A549 (cell line): Measurements from ENCODE around the gene PPP2R5A. TPM values are rescaled to one million over a fixed set of nuclear protein-coding genes. Genes with fewer than 3 reads are reported as not detected.

Experiments used
- ATAC-seq, 2 experiments: fragments of 200-7000 bp in 1 of 2; fragments of >200 bp in 1 of 2; cut with Nextera tagmentation in 1 of 2; cut with Tn5 transposase in 1 of 2; 3 replicates each; pipeline versions ENCODE4 v1.8.0 to v1.9.1; 2018 to 2020; ENCODE audit warnings: mild to moderate bottlenecking in 1 of 2, moderate library complexity in 1 of 2
- CTCF ChIA-PET: fragments of 300-600 bp; sonication (Branson Sonifier 250); formaldehyde crosslinking; extraction: SDS; loops from one replicate; lab custom pipeline; 2021; ENCODE audit warnings: antibody characterized with exemption, inconsistent platforms; lab: Yijun Ruan, JAX
- POLR2A ChIA-PET: fragments of 350-600 bp; formaldehyde crosslinking; extraction: SDS; loops from one replicate; lab custom pipeline; 2021; ENCODE audit warnings: antibody characterized with exemption, inconsistent platforms; lab: Yijun Ruan, JAX
- DNase-seq, 2 experiments: peaks; one replicate each; pipeline versions ENCODE4 v3.0.0 to v3.0.0-alpha.2; 2011 to 2016; ENCODE audit warnings: low read depth in 1 of 2, low spot score in 1 of 2
- FAIRE-seq: peaks from 2 replicates; lab custom pipeline; 2011; peaks lifted over from hg19 to GRCh38; lab: Jason Lieb, UNC
- H3K27ac ChIP-seq, 2 experiments: fragments of >200 bp; sonication (Bioruptor Twin); formaldehyde crosslinking; 3 replicates each; pipeline ENCODE4 v1.5.1; 2016 to 2017
- H3K4me1 ChIP-seq: fragments of >200 bp; sonication (Bioruptor Twin); formaldehyde crosslinking; 3 replicates; pipeline ENCODE4 v1.6.1; 2016
- H3K4me2 ChIP-seq: fragments of >200 bp; sonication (Bioruptor Twin); formaldehyde crosslinking; 3 replicates; pipeline ENCODE4 v1.6.1; 2016
- H3K4me3 ChIP-seq: fragments of >200 bp; sonication (Bioruptor Twin); formaldehyde crosslinking; 3 replicates; pipeline ENCODE4 v1.5.1; 2016
- H3K9me3 ChIP-seq: fragments of >200 bp; sonication (Bioruptor Twin); formaldehyde crosslinking; 3 replicates; pipeline ENCODE4 v1.6.1; 2016
- BCL3 ChIP-seq: fragments of >200 bp; sonication (Bioruptor Twin); formaldehyde crosslinking; IDR thresholded peaks from 3 replicates; pipeline ENCODE4 v1.6.1; 2016
- CBX2 ChIP-seq: fragments of 200-600 bp; sonication (generic); IDR thresholded peaks from 2 replicates; pipeline ENCODE4 v1.6.1; 2016; ENCODE audit warnings: low read depth, mild to moderate bottlenecking, borderline replicate concordance
- CBX8 ChIP-seq: fragments of 200-600 bp; sonication (generic); IDR thresholded peaks from 2 replicates; pipeline ENCODE4 v1.6.1; 2016
- EHF ChIP-seq: fragments of 250-450 bp; sonication (Bioruptor Pico); IDR thresholded peaks from 2 replicates; pipeline ENCODE4 v1.5.0; 2020; ENCODE audit warnings: mild to moderate bottlenecking
- EP300 ChIP-seq, 2 experiments: fragments of >200 bp; sonication (Bioruptor Twin); formaldehyde crosslinking; IDR thresholded peaks; 2 replicates in 1 of 2; 3 replicates in 1 of 2; pipeline ENCODE4 v1.6.1; 2016 to 2017
- ESRRA ChIP-seq: fragments of 150-350 bp; IDR thresholded peaks from 2 replicates; pipeline ENCODE4 v1.6.1; 2014; ENCODE audit warnings: mild to moderate bottlenecking, low read length, borderline replicate concordance
- FOXS1 ChIP-seq: fragments of 250-450 bp; sonication (Bioruptor Pico); IDR thresholded peaks from 2 replicates; pipeline ENCODE4 v1.5.0; 2020; ENCODE audit warnings: mild to moderate bottlenecking, moderate library complexity
- GATA3 ChIP-seq: IDR thresholded peaks from 2 replicates; pipeline ENCODE4 v1.6.1; 2012; ENCODE audit warnings: borderline replicate concordance
- HEYL ChIP-seq: fragments of 250-450 bp; sonication (Bioruptor Pico); IDR thresholded peaks from 2 replicates; pipeline ENCODE4 v1.8.0; 2021; ENCODE audit warnings: mild to moderate bottlenecking, moderate library complexity
- HMGXB4 ChIP-seq: fragments of 250-450 bp; sonication (Bioruptor Pico); IDR thresholded peaks from 2 replicates; pipeline ENCODE4 v1.5.0; 2021; ENCODE audit warnings: mild to moderate bottlenecking, moderate library complexity, borderline replicate concordance
- HOXA7 ChIP-seq: fragments of 250-450 bp; sonication (Bioruptor Pico); IDR thresholded peaks from 2 replicates; pipeline ENCODE4 v1.5.0; 2020; ENCODE audit warnings: mild to moderate bottlenecking, moderate library complexity
- HOXB13 ChIP-seq: fragments of 250-450 bp; sonication (Bioruptor Pico); IDR thresholded peaks from 2 replicates; pipeline ENCODE4 v1.5.0; 2020; ENCODE audit warnings: low read depth, mild to moderate bottlenecking, moderate library complexity
- HOXB5 ChIP-seq: fragments of 250-450 bp; sonication (Bioruptor Pico); IDR thresholded peaks from 2 replicates; pipeline ENCODE4 v1.5.0; 2020; ENCODE audit warnings: mild to moderate bottlenecking, moderate library complexity
- JUNB ChIP-seq: fragments of >200 bp; sonication (Bioruptor Twin); formaldehyde crosslinking; IDR thresholded peaks from 2 replicates; pipeline ENCODE4 v1.6.1; 2016
- KDM1A ChIP-seq: fragments of 200-600 bp; sonication (generic); IDR thresholded peaks from 2 replicates; pipeline ENCODE4 v1.6.1; 2016; ENCODE audit warnings: low read depth, mild to moderate bottlenecking
- MAZ ChIP-seq: fragments of 150-350 bp; IDR thresholded peaks from 2 replicates; pipeline ENCODE4 v1.6.1; 2014; ENCODE audit warnings: antibody characterized with exemption, low read depth, low read length, borderline replicate concordance
- MYC ChIP-seq: IDR thresholded peaks from 2 replicates; pipeline ENCODE4 v1.6.1; 2012; ENCODE audit warnings: mild to moderate bottlenecking, inconsistent platforms, low read length, improper control_type of control experiment, borderline replicate concordance
- NFE2L2 ChIP-seq: fragments of 150-350 bp; conservative IDR thresholded peaks from 2 replicates; pipeline ENCODE4 v1.6.1; 2014; ENCODE audit warnings: low read length
- NPAS2 ChIP-seq: fragments of 250-450 bp; sonication (Bioruptor Pico); IDR thresholded peaks from 2 replicates; pipeline ENCODE4 v1.8.0; 2022; ENCODE audit warnings: mild to moderate bottlenecking, moderate library complexity, borderline replicate concordance
- RCOR1 ChIP-seq: fragments of 150-350 bp; IDR thresholded peaks from 2 replicates; pipeline ENCODE4 v1.6.1; 2014; ENCODE audit warnings: antibody characterized with exemption, low read length, low read depth
- SREBF2 ChIP-seq: fragments of 450-650 bp; IDR thresholded peaks from 2 replicates; pipeline ENCODE4 v1.6.1; 2014; ENCODE audit warnings: mild to moderate bottlenecking, moderate library complexity
- TFCP2L1 ChIP-seq: fragments of 250-450 bp; sonication (Bioruptor Pico); IDR thresholded peaks from 2 replicates; pipeline ENCODE4 v1.5.0; 2021; ENCODE audit warnings: mild to moderate bottlenecking
- USF2 ChIP-seq: fragments of 450-650 bp; IDR thresholded peaks from 2 replicates; pipeline ENCODE4 v1.6.1; 2014; ENCODE audit warnings: antibody characterized with exemption
- ZC3H11A ChIP-seq: fragments of 450-650 bp; IDR thresholded peaks from 2 replicates; pipeline ENCODE4 v1.6.1; 2014; ENCODE audit warnings: antibody characterized with exemption, mild to moderate bottlenecking
- ZFP36 ChIP-seq: fragments of 450-650 bp; IDR thresholded peaks from 2 replicates; pipeline ENCODE4 v1.6.1; 2014; ENCODE audit warnings: borderline replicate concordance; ENCODE audit not compliant: partially characterized antibody
- ZNF302 ChIP-seq: fragments of 250-450 bp; sonication (Bioruptor Pico); IDR thresholded peaks from 2 replicates; pipeline ENCODE4 v1.9.0; 2021; ENCODE audit warnings: inconsistent platforms, mild to moderate bottlenecking, moderate library complexity
- WGBS: methylation state at CpG from one replicate; pipeline ENCODE4 v1.1.6; 2017; ENCODE audit errors: missing lambda C conversion rate; 5-methylcytosine and 5-hydroxymethylcytosine counted together
- polyA plus RNA-seq, 4 experiments: library from polyadenylated mRNA; depleted of rRNA in 3 of 4; stranded (reverse); fragments of >200 nt; fragmentation: RNase III in 1 of 4; extraction: RNeasy Plus Mini Kit Qiagen cat#74134 plus additional on column Dnase treatment in 1 of 4; gene quantifications; 2 replicates in 3 of 4; 3 replicates in 1 of 4; pipeline ENCODE4 v1.2.3, GENCODE V29; 2011 to 2017

The PPP2R5A gene
- polyA plus RNA-seq, 2 of the 4 experiments (the other 2 are of a cell fraction) = 14.9 to 37.6 TPM

GRCh38 chr1:212346601-212347000 lies 61.4 kb downstream of the PPP2R5A start:
- TF ChIP-seq SREBF2 (no peak), FOXS1 (no peak), HOXB5 (CRISPR knock-in tag) (no peak), CBX2 (no peak), TFCP2L1 (CRISPR knock-in tag) (no peak), HOXA7 (CRISPR knock-in tag) (no peak), USF2 (no peak), MAZ (no peak)
- TF ChIP-seq, all 56 proteins: peak for 0
- no peak for DNase-seq
- POLR2A ChIA-PET = no interaction called here
- 95% methylated on average over 1 of the region's 1 CpG for WGBS
- Histone ChIP-seq H3K4me1 (no peaks in the 10 kb centered on the region), H3K9me3 (no peaks in the 10 kb centered on the region), H3K27ac (no peak overlapping the region), H3K4me3 (no peak overlapping the region), H3K4me2 (no peak overlapping the region)
- FAIRE-seq = no peak
- ATAC-seq = no peak
- CTCF ChIA-PET = interaction anchor here (1.1 to 2.6 kb wide), 3 partner anchors 15 to 276 kb away, joined by 3 to 12 read pairs (median 5); no protein-coding TSS in a partner anchor

GRCh38 chr1:212351588-212352362 lies 66.6 kb downstream of the PPP2R5A start:
- CTCF ChIA-PET = interaction anchor here (1.1 to 1.6 kb wide), 2 partner anchors 126 to 281 kb away, joined by 4 to 9 read pairs; no protein-coding TSS in a partner anchor
- ATAC-seq = no peak
- Histone ChIP-seq H3K4me2 (no peak overlapping the region), H3K4me1 (no peaks in the 10 kb centered on the region), H3K4me3 (no peak overlapping the region), H3K27ac (no peak overlapping the region), H3K9me3 (no peaks in the 10 kb centered on the region)
- POLR2A ChIA-PET = no interaction called here
- no peak for DNase-seq
- WGBS = 96% methylated on average over 10 of the region's 10 CpGs
- no peak for FAIRE-seq
- TF ChIP-seq EP300 (IDR thresholded peaks at IDR 0.05) (no peak), GATA3 (no peak)

GRCh38 chr1:212353181-212353580 lies 68.0 kb downstream of the PPP2R5A start:
- no peak overlapping the region for H3K4me3 ChIP-seq
- DNase-seq (no peak), ATAC-seq (no peak)
- H3K9me3 ChIP-seq = no peaks in the 10 kb centered on the region
- no peaks in the 10 kb centered on the region for H3K4me1 ChIP-seq
- CTCF ChIA-PET = interaction anchor here (0.7 to 1.0 kb wide), 2 partner anchors 49 to 104 kb away, joined by 3 to 5 read pairs; no protein-coding TSS in a partner anchor
- POLR2A ChIA-PET = no interaction called here
- no peak for TF ChIP-seq RCOR1
- no peak for TF ChIP-seq MYC
- no peak for TF ChIP-seq NPAS2 (CRISPR knock-in tag)
- TF ChIP-seq TFCP2L1 (CRISPR knock-in tag) = no peak
- no peak for TF ChIP-seq HMGXB4 (CRISPR knock-in tag)
- TF ChIP-seq, all 56 proteins: peak for 0
- no peak overlapping the region for H3K27ac ChIP-seq
- FAIRE-seq = no peak
- WGBS = 95% methylated on average over 2 of the region's 2 CpGs
- H3K4me2 ChIP-seq = no peak overlapping the region

- FAIRE-seq (no peak), DNase-seq (no peak)
- H3K9me3 ChIP-seq = no peaks in the 10 kb centered on the region
- CTCF ChIA-PET = no interaction called here
- TF ChIP-seq KDM1A (no peak), ZFP36 (no peak), ZNF302 (no peak), ESRRA (no peak), FOXS1 (no peak), CBX2 (no peak), TFCP2L1 (CRISPR knock-in tag) (no peak), JUNB (no peak), EP300 (IDR thresholded peaks at IDR 0.05) (no peak), ZC3H11A (no peak), NFE2L2 (no peak), BCL3 (no peak), EHF (CRISPR knock-in tag) (no peak), HEYL (no peak), CBX8 (no peak), HOXB13 (CRISPR knock-in tag) (no peak), NPAS2 (CRISPR knock-in tag) (no peak), HOXA7 (CRISPR knock-in tag) (no peak)
- TF ChIP-seq, all 56 proteins: peak for 0
- no peak for ATAC-seq
- POLR2A ChIA-PET = no interaction called here
- Histone ChIP-seq H3K4me1 (no peaks in the 10 kb centered on the region), H3K4me2 (no peak overlapping the region), H3K27ac (no peak overlapping the region), H3K4me3 (no peak overlapping the region)
- WGBS = 91% methylated on average over 3 of the region's 3 CpGs
Measured at GRCh38 chr1:212354464-212354863, 69.3 kb downstream of the PPP2R5A start.
